Caco-2 (cell line): ENCODE measurements around the gene C4orf54. TPM values are rescaled to one million over a fixed set of nuclear protein-coding genes. Genes with fewer than 3 reads are reported as not detected.

ENCODE experiments used
- BruUV-seq: library from RNA; stranded (reverse); fragments of 400-500 nt; replicated peaks from 2 replicates; lab custom pipeline; 2021; lab: Mats Ljungman, UMichigan
- CTCF ChIA-PET: fragments of 300-600 bp; sonication (Branson Sonifier 250); formaldehyde crosslinking; loops from one replicate; lab custom pipeline; 2022; ENCODE audit warnings: antibody characterized with exemption; lab: Charles Lee
- POLR2A ChIA-PET: fragments of 300-600 bp; sonication (Branson Sonifier 250); formaldehyde crosslinking; loops from one replicate; lab custom pipeline; 2022; ENCODE audit warnings: antibody characterized with exemption; lab: Charles Lee
- DNase-seq, 2 experiments: peaks; one replicate each; pipeline versions ENCODE4 v3.0.0 to v3.0.0-alpha.2; 2020 to 2022
- H3K27me3 ChIP-seq: replicated peaks from 2 replicates; pipeline ENCODE4 v1.6.0; 2011; ENCODE audit warnings: low read length; ENCODE audit not compliant: control insufficient read depth, insufficient read depth
- H3K36me3 ChIP-seq: 2 replicates; pipeline ENCODE4 v1.5.1; 2011; ENCODE audit warnings: low read length; ENCODE audit not compliant: control insufficient read depth, insufficient read depth
- H3K4me1 ChIP-seq: fragments of 250-450 bp; sonication (Bioruptor Pico); 2 replicates; pipeline ENCODE4 v1.5.1; 2020; ENCODE audit warnings: mild to moderate bottlenecking
- H3K4me3 ChIP-seq: 2 replicates; pipeline ENCODE4 v1.5.1; 2011; ENCODE audit warnings: low read depth, mild to moderate bottlenecking, control low read depth, low read length
- H3K9me3 ChIP-seq: fragments of 250-450 bp; sonication (Bioruptor Pico); 2 replicates; pipeline ENCODE4 v1.5.1; 2020; ENCODE audit warnings: mild to moderate bottlenecking, moderate library complexity
- H3K27ac Mint-ChIP-seq: one replicate; pipeline ENCODE4 v1.8.0; 2022; ENCODE audit warnings: mixed read lengths; ENCODE audit not compliant: unreplicated experiment
- H3K27me3 Mint-ChIP-seq: one replicate; pipeline ENCODE4 v1.8.0; 2022; ENCODE audit warnings: mixed read lengths; ENCODE audit not compliant: insufficient read depth, unreplicated experiment
- H3K36me3 Mint-ChIP-seq: one replicate; pipeline ENCODE4 v1.8.0; 2022; ENCODE audit warnings: mild to moderate bottlenecking, mixed read lengths; ENCODE audit not compliant: insufficient read depth, unreplicated experiment
- H3K4me1 Mint-ChIP-seq: one replicate; pipeline ENCODE4 v1.8.0; 2022; ENCODE audit warnings: low read depth, mixed read lengths; ENCODE audit not compliant: unreplicated experiment
- H3K4me3 Mint-ChIP-seq: one replicate; pipeline ENCODE4 v1.8.0; 2022; ENCODE audit warnings: mild to moderate bottlenecking, moderate library complexity, mixed read lengths; ENCODE audit not compliant: unreplicated experiment
- H3K9me3 Mint-ChIP-seq: one replicate; pipeline ENCODE4 v1.8.0; 2022; ENCODE audit warnings: mixed read lengths; ENCODE audit not compliant: unreplicated experiment
- CTCF ChIP-seq, 2 experiments: fragments of 200-600 bp in 1 of 2; IDR thresholded peaks; 1 replicate in 1 of 2; 2 replicates in 1 of 2; pipeline versions ENCODE4 v1.5.1 to v1.8.0; 2011 to 2022; ENCODE audit warnings: antibody characterized with exemption in 1 of 2, control low read depth in 1 of 2, inconsistent platforms in 1 of 2, low read depth in 1 of 2, low read length in 1 of 2, mild to moderate bottlenecking in 1 of 2, moderate library complexity in 1 of 2; ENCODE audit not compliant: insufficient read depth in 1 of 2, severe bottlenecking in 1 of 2, unreplicated experiment in 1 of 2
- intact Hi-C: fragments of 100-400 bp; cut with micrococcal nuclease; formaldehyde crosslinking; loops from one replicate; pipeline ENCODE4 v1.10.0; 2022; ENCODE audit not compliant: unreplicated experiment
- total RNA-seq: library from RNA; stranded (reverse); gene quantifications from 2 replicates; pipeline ENCODE4 v1.2.3, GENCODE V29; 2022

The C4orf54 gene
- total RNA-seq, 1 experiment from 2014 or later = not detected

GRCh38 chr4:99665983-99666382 lies 8.4 kb upstream of the C4orf54 start:
- Histone ChIP-seq H3K4me1 (no peaks in the 10 kb centered on the region), H3K36me3 (no peaks in the 10 kb centered on the region), H3K9me3 (no peaks in the 10 kb centered on the region), H3K27me3 (no peaks in the 10 kb centered on the region), H3K4me3 (no peak overlapping the region)
- Mint-ChIP-seq H3K4me1 (no peaks in the 10 kb centered on the region), H3K36me3 (no peaks in the 10 kb centered on the region), H3K27ac (no peak overlapping the region), H3K27me3 (peaks cover 13% of the 10 kb centered on the region), H3K4me3 (no peak overlapping the region), H3K9me3 (no peaks in the 10 kb centered on the region)
- no peak for TF ChIP-seq CTCF (IDR thresholded peaks at IDR 0.05; ENCODE audit: insufficient read depth in 1 of 2, low read depth in 1 of 2, low read length in 1 of 2, severe bottlenecking in 1 of 2, unreplicated experiment in 1 of 2)
- DNase-seq = no peak
- no TSS peak for BruUV-seq
- intact Hi-C loops = no loop called here
- ChIA-PET CTCF (interaction anchor here (0.6 kb wide), 1 partner anchor 36 kb away, joined by 3 read pairs; no protein-coding TSS in a partner anchor), POLR2A (no interaction called here)

- BruUV-seq = no TSS peak
- H3K27me3 ChIP-seq = no peaks in the 10 kb centered on the region
- CTCF ChIA-PET = no interaction called here
- Mint-ChIP-seq H3K4me3 (no peak overlapping the region), H3K27ac (no peak overlapping the region), H3K27me3 (peaks cover 13% of the 10 kb centered on the region), H3K4me1 (no peaks in the 10 kb centered on the region), H3K9me3 (no peaks in the 10 kb centered on the region), H3K36me3 (no peaks in the 10 kb centered on the region)
- no peak overlapping the region for H3K4me3 ChIP-seq
- H3K9me3 ChIP-seq = no peaks in the 10 kb centered on the region
- no peaks in the 10 kb centered on the region for H3K4me1 ChIP-seq
- POLR2A ChIA-PET = no interaction called here
- intact Hi-C loops = no loop called here
- DNase-seq = no peak
- no peaks in the 10 kb centered on the region for H3K36me3 ChIP-seq
- no peak for TF ChIP-seq CTCF (IDR thresholded peaks at IDR 0.05; ENCODE audit: insufficient read depth in 1 of 2, low read depth in 1 of 2, low read length in 1 of 2, severe bottlenecking in 1 of 2, unreplicated experiment in 1 of 2)
Observed at GRCh38 chr4:99664716-99665115, 7.1 kb upstream of the C4orf54 start.

GRCh38 chr4:99661907-99662306 lies 4.3 kb upstream of the C4orf54 start:
- Histone ChIP-seq H3K4me1 (no peaks in the 10 kb centered on the region), H3K36me3 (no peaks in the 10 kb centered on the region), H3K27me3 (no peaks in the 10 kb centered on the region), H3K4me3 (no peak overlapping the region), H3K9me3 (no peaks in the 10 kb centered on the region)
- DNase-seq = no peak
- CTCF ChIA-PET = no interaction called here
- Mint-ChIP-seq H3K27ac (no peak overlapping the region), H3K4me1 (no peaks in the 10 kb centered on the region), H3K4me3 (no peak overlapping the region), H3K9me3 (no peaks in the 10 kb centered on the region), H3K36me3 (no peaks in the 10 kb centered on the region), H3K27me3 (peaks cover 13% of the 10 kb centered on the region)
- intact Hi-C loops = no loop called here
- POLR2A ChIA-PET = no interaction called here
- BruUV-seq = no TSS peak
- TF ChIP-seq CTCF (IDR thresholded peaks at IDR 0.05; ENCODE audit: insufficient read depth in 1 of 2, low read depth in 1 of 2, low read length in 1 of 2, severe bottlenecking in 1 of 2, unreplicated experiment in 1 of 2) = no peak
